NCI-H82 (cell line): Measurements from ENCODE around the gene GABRG3.

Experiments used
- DNase-seq: peaks from one replicate; lab custom pipeline; 2025; lab: John Stamatoyannopoulos, UW

GABRG3 gene

GRCh38 chr15:26970712-26971210 is at the start of gene GABRG3:
Gene GABRG3, plus strand, starts transcription at chr15:26971181.
- peak; percentile 58 for DNase-seq

DNA sequence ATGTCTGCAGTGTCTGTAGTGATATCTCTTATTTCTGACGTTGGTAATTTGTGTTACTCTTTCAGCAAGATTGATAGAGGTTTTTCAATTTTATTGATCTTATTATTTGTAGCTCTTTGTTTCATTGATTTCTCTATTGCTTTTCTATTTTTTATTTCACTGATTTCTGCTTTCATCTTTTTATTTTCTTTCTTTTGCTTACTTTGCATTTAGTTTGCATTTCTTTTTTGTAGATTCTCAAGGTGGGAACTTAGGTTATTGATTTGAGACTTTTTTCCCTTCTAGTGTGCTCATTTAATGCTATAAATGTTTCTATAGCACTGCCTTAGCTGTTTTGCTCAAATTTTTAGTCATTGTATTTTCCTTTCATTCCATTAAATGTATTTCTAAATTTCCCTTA is 49.5 kb upstream of the GABRG3 start:
- no peak for DNase-seq

DNA sequence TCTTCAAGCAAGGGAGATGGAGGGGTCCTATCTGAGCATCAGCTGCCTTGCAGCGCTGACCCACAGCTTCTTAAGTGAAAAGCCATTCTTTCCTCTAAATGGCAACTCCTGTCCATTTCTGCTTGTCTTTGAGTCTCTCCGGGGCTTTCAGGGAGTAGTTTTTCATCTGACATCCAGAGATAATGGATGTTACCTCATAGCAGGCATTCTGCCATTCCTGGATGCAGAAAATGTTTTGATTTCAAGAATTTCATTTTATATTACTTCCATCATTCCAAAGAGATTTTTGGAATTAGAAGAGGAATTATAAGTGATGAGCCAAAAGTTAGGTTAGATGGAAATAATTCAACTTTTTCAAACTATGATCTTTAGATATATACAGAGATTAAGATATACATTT is 44.9 kb upstream of the GABRG3 start:
- no peak for DNase-seq

- DNase-seq, result no peak
These were observed 42.9 kb upstream of the GABRG3 start for GRCh38 chr15:26928051-26928450.

- DNase-seq, result no peak
These were observed 41.4 kb upstream of the GABRG3 start for GRCh38 chr15:26929588-26929987.

DNA sequence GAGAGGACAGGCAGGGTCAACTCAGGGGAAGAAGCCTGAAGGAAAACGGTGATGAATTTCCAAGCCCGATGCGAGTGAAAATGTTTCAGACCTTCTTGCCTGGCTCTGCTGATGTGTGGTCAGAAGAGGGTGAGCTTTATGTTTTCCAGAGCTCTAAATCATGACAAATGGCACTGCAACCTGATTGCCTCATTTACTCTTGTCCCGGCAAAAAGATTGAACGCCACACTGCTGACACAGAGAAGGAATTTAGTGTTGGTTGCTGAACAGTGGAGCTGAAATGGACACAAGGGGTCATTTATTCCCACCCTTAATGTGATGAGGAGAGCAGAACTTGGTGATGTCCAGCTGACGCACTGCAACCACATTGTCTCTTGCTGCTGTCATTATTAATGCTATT is 36.1 kb upstream of the GABRG3 start:
- no peak for DNase-seq

GRCh38 chr15:26935322-26935721 is 35.7 kb upstream of the GABRG3 start:
- no peak for DNase-seq

DNA sequence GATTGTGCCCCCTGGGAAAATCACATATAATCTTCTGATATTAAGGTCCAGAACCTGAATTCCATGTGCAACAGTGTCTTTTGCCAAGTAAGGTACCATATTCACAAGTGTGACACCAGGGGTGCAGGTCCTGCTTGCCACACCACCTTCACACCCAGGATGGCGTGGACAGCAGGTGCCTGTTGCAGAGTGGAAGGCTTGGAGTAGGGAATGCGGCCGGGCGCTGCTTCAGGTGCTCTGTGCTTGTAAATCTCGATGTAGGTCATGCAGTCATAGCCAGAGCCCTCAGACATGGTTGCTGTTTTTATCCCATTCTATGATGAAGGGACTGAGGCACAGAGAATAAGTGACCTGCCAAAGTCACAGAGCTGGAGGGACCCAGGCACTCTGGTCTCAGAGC is 34.5 kb upstream of the GABRG3 start:
- no peak for DNase-seq

- DNase-seq, result no peak
These were observed 33.8 kb upstream of the GABRG3 start for GRCh38 chr15:26937134-26937533.

- peak; percentile 80 for DNase-seq
These were observed 31.6 kb upstream of the GABRG3 start for GRCh38 chr15:26939398-26939797.

- no peak for DNase-seq
These were observed 29.5 kb upstream of the GABRG3 start for GRCh38 chr15:26941489-26941888.

DNA sequence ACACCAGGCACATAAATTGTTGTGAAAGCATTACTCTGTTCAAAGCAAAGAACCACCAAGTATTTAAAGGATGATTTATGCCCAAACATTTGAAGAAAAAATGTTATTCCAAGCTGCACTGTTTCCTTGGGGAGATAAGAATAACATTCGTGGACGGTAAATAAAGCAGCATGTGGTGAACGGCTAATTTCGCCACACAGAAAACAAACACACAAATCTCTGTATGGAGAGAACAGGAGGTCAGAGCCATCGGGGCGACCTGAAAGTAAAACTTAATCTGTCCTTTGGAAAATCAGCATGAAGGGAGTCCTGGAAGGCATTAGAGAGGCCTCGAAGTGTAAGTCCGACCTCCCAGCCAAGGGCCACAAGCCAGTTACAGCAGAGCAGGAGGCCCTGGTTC is 27.1 kb upstream of the GABRG3 start:
- DNase-seq, result no peak

DNA sequence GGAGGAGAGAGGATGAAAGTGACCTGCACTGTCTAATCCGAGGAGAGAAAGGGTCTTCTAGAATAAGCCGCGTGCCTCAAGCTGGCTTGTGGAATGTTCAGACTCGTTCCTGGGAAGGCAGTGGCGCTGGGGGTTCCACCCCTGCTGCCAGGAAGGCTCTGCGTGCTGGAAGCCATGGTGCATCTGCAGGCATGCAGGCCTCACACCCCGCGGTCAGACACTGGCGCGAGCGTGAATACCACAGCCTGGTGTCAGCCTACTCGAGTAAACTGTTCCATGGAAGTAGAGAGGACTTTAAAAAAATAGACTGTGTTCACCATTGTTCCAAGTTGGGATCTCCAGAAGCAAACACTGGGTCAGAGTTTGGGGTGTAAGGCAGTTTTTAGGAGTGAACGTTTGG is 25.9 kb upstream of the GABRG3 start:
- no peak for DNase-seq

DNA sequence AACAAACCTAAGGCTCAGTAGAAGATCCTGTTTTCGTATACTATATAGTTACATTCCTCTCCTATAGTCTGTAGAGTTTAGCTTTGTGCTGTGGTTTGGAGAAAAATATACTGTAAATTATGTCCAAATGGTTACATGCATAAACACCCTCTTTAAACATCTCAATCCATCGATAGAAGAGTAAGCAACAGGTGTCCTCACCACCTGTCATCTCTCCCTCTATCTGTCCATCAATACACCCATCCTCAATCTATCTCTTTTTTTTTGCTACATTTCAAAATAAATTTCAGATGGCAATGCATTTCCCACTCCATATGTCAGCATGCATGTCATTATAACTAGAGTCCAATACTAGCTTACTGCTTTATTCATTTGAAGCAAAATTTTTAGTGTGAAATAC is 21.0 kb upstream of the GABRG3 start:
- no peak for DNase-seq

GRCh38 chr15:26954403-26954802 is 16.6 kb upstream of the GABRG3 start:
- DNase-seq, result no peak

- DNase-seq, result no peak
These were observed 3.2 kb upstream of the GABRG3 start for GRCh38 chr15:26967719-26968269.

- no peak for DNase-seq
These were observed 2.2 kb upstream of the GABRG3 start for GRCh38 chr15:26968806-26969205.

GRCh38 chr15:26971271-26972018 is 464 bp downstream of the GABRG3 start:
- DNase-seq, result peak; percentile 11

DNA sequence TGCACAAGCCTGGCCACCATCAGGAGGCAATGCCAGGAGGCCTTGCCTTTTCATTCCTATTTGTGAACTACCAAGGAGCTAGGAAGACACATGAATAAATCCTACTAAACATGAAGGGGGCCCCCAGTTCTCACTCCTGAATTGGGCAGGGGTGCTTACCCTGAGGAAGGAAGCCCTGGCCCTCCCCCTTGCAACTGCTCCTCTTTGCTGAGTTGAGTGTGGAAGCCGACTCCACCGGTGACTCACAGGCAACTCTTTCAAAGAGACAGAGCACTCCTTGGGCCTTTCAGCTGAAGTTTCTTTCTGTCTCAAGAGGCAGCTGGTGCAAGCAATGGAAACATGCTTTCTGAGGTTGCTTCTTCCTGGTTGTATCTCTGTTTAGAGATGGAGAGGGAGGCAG is 1.7 kb downstream of the GABRG3 start:
- no peak for DNase-seq

GRCh38 chr15:26974120-26974780 is 3.3 kb downstream of the GABRG3 start:
- peak; percentile 73 for DNase-seq

DNA sequence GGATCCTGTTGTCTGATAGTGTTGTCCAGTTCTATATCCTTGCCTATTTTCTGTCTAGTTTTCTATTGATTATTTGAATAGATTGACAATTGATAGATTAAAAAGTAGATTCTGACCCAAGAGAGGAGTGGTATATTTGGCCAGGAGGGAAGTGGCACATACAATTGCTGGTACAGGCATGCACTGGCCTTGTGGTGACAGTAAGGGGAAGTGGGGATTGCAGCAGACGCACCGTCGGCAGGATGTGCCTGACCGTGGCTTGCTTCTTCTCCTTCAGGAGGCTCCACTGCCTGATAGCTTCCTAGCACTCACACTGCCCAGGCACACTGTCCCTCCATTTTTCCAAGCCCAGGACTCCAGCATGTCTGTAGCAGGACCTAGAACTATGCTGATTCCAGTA is 10.5 kb downstream of the GABRG3 start:
- no peak for DNase-seq

GRCh38 chr15:26983822-26984221 is 12.8 kb downstream of the GABRG3 start:
- peak; percentile 34 for DNase-seq

DNA sequence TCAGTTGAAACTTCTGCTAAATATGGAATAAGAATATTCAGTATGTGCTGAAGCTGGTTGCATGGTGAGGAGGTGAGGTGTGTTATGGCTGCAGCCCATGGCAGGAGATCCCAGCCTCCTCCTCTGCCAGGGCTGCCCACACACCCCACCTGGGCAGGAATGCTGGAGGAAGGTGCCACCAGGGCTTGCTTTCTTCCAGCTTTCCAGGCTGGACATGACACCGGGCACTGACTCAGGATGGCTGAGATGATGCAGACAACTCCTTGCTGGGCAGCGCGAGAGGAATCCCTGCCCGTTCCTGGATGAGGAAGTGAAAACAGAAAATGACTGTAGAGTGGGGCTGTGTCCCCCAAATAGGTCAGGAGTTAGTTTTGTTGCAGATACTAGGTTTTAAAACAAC is 14.1 kb downstream of the GABRG3 start:
- DNase-seq, result no peak
